ENCODE measurements around the gene CNN2.
A peak's percentile ranks its signal among the peaks of the same experiment; 100 is the strongest.

CNN2 gene

GRCh38 chr19:1052349-1052975 is 26.1 kb downstream of the CNN2 start:
- no peak for DNase-seq

GRCh38 chr19:1053176-1054101 is 27.0 kb downstream of the CNN2 start:
- no peak for DNase-seq

- DNase-seq, result no peak
These were observed 28.0 kb downstream of the CNN2 start for GRCh38 chr19:1054102-1055027.

GRCh38 chr19:1055028-1055425 is 28.6 kb downstream of the CNN2 start:
- DNase-seq, result no peak

GRCh38 chr19:1055886-1056620 is 29.6 kb downstream of the CNN2 start:
- no peak for DNase-seq

GRCh38 chr19:1057176-1057855 is 30.9 kb downstream of the CNN2 start:
- peak; percentile 48 for DNase-seq

GRCh38 chr19:1058112-1058511 is 31.7 kb downstream of the CNN2 start:
- DNase-seq, result no peak

- DNase-seq, result no peak
These were observed 34.3 kb downstream of the CNN2 start for GRCh38 chr19:1060689-1061088.

GRCh38 chr19:1061987-1062386 is 35.6 kb downstream of the CNN2 start:
- DNase-seq, result no peak

GRCh38 chr19:1062387-1063029 is 36.1 kb downstream of the CNN2 start:
- no peak for DNase-seq

- DNase-seq, result peak; percentile 61
These were observed 36.9 kb downstream of the CNN2 start for GRCh38 chr19:1063030-1063908.

- no peak for DNase-seq
These were observed 37.7 kb downstream of the CNN2 start for GRCh38 chr19:1063909-1064660.

GRCh38 chr19:1064661-1065605 is 38.5 kb downstream of the CNN2 start:
- DNase-seq, result peak; percentile 65

- DNase-seq, result no peak
These were observed 39.2 kb downstream of the CNN2 start for GRCh38 chr19:1065606-1066109.

- no peak for DNase-seq
These were observed 39.9 kb downstream of the CNN2 start for GRCh38 chr19:1066251-1066747.

- DNase-seq, result peak; percentile 80
These were observed 40.4 kb downstream of the CNN2 start, which contains the start of gene ARHGAP45 for GRCh38 chr19:1066748-1067340. TSS of gene ARHGAP45 (plus strand) at chr19:1067167. CDS start at chr19:1067406, 239 bp downstream.

- DNase-seq, result no peak
These were observed 41.0 kb downstream of the CNN2 start for GRCh38 chr19:1067341-1067957.
